HepG2 (cell line): ENCODE measurements around the gene SAE1. TPM values are rescaled to one million over a fixed set of nuclear protein-coding genes. Genes with fewer than 3 reads are reported as not detected.

ENCODE experiments used
- DMAP1 ChIP-seq: IDR thresholded peaks from 2 replicates; pipeline ENCODE4 v1.6.1; 2016
- DR1 ChIP-seq: sonication (generic); formaldehyde crosslinking; IDR thresholded peaks from 2 replicates; pipeline ENCODE4 v1.8.0; 2021; ENCODE audit warnings: mild to moderate bottlenecking, missing genetic modification reagents, inconsistent platforms
- FOXC1 ChIP-seq: sonication (generic); formaldehyde crosslinking; IDR thresholded peaks from 2 replicates; pipeline ENCODE4 v1.8.0; 2022; ENCODE audit warnings: mild to moderate bottlenecking, missing genetic modification reagents, borderline replicate concordance
- GLI4 ChIP-seq: sonication (generic); formaldehyde crosslinking; IDR thresholded peaks from 2 replicates; pipeline ENCODE4 v1.5.1; 2020; ENCODE audit warnings: missing genetic modification reagents, mild to moderate bottlenecking, moderate library complexity, borderline replicate concordance
- HDAC2 ChIP-seq: sonication (generic); formaldehyde crosslinking; IDR thresholded peaks from 2 replicates; pipeline ENCODE4 v1.4.0; 2020; ENCODE audit warnings: missing genetic modification reagents
- HNF1B ChIP-seq: sonication (generic); formaldehyde crosslinking; IDR thresholded peaks from 2 replicates; pipeline ENCODE4 v1.5.1; 2020; ENCODE audit warnings: mild to moderate bottlenecking, moderate library complexity, missing genetic modification reagents
- HOXA3 ChIP-seq: sonication (generic); formaldehyde crosslinking; IDR thresholded peaks from 2 replicates; pipeline ENCODE4 v1.5.0; 2020; ENCODE audit warnings: missing genetic modification reagents
- KLF16 ChIP-seq, 2 experiments: sonication (generic) in 1 of 2; formaldehyde crosslinking in 1 of 2; IDR thresholded peaks; 2 replicates each; pipeline versions ENCODE4 v1.6.1 to v1.8.0; 2016 to 2023; ENCODE audit warnings: missing genetic modification reagents in 2 of 2, missing compliant biosample characterization in 1 of 2
- MIER3 ChIP-seq: IDR thresholded peaks from 2 replicates; pipeline ENCODE4 v1.6.1; 2016; ENCODE audit warnings: missing compliant biosample characterization, borderline replicate concordance
- NR2F2 ChIP-seq: IDR thresholded peaks from 2 replicates; pipeline ENCODE4 v1.6.1; 2012; ENCODE audit warnings: low read depth, inconsistent platforms, borderline replicate concordance
- POGK ChIP-seq: sonication (generic); formaldehyde crosslinking; conservative IDR thresholded peaks from 2 replicates; pipeline ENCODE4 v1.8.0; 2022; ENCODE audit warnings: mild to moderate bottlenecking, moderate library complexity, missing genetic modification reagents
- REXO4 ChIP-seq: sonication (generic); formaldehyde crosslinking; IDR thresholded peaks from 2 replicates; pipeline ENCODE4 v1.8.0; 2022; ENCODE audit warnings: missing genetic modification reagents, mild to moderate bottlenecking, borderline replicate concordance
- SALL2 ChIP-seq: sonication (generic); formaldehyde crosslinking; IDR thresholded peaks from 2 replicates; pipeline ENCODE4 v1.8.1; 2023; ENCODE audit warnings: mild to moderate bottlenecking, missing genetic modification reagents, inconsistent platforms
- SRF ChIP-seq: IDR thresholded peaks from 2 replicates; pipeline ENCODE4 v1.6.1; 2011; ENCODE audit warnings: mild to moderate bottlenecking, low read depth, low read length, moderate library complexity
- TIGD3 ChIP-seq: sonication (generic); formaldehyde crosslinking; IDR thresholded peaks from 2 replicates; pipeline ENCODE4 v1.5.1; 2020; ENCODE audit warnings: mild to moderate bottlenecking, missing genetic modification reagents, borderline replicate concordance
- ZNF354B ChIP-seq: sonication (generic); formaldehyde crosslinking; IDR thresholded peaks from 2 replicates; pipeline ENCODE4 v1.8.0; 2022; ENCODE audit warnings: mild to moderate bottlenecking, missing genetic modification reagents
- ZNF432 ChIP-seq: sonication (generic); formaldehyde crosslinking; IDR thresholded peaks from 2 replicates; pipeline ENCODE4 v1.5.0; 2020; ENCODE audit warnings: missing genetic modification reagents, mild to moderate bottlenecking, borderline replicate concordance
- ZNF441 ChIP-seq: sonication (generic); formaldehyde crosslinking; IDR thresholded peaks from 2 replicates; pipeline ENCODE4 v1.7.0; 2021; ENCODE audit warnings: missing genetic modification reagents, borderline replicate concordance
- ZNF501 ChIP-seq: sonication (generic); formaldehyde crosslinking; IDR thresholded peaks from 2 replicates; pipeline ENCODE4 v1.5.1; 2020; ENCODE audit warnings: mild to moderate bottlenecking, moderate library complexity, missing genetic modification reagents
- ZNF552 ChIP-seq: sonication (generic); formaldehyde crosslinking; IDR thresholded peaks from 2 replicates; pipeline ENCODE4 v1.9.0; 2022; ENCODE audit warnings: missing genetic modification reagents, mild to moderate bottlenecking, borderline replicate concordance
- ZNF619 ChIP-seq: sonication (generic); formaldehyde crosslinking; IDR thresholded peaks from 2 replicates; pipeline ENCODE4 v1.4.0; 2020; ENCODE audit warnings: mild to moderate bottlenecking, missing genetic modification reagents
- ZNF709 ChIP-seq: sonication (generic); formaldehyde crosslinking; IDR thresholded peaks from 2 replicates; pipeline ENCODE4 v1.5.0; 2020; ENCODE audit warnings: mild to moderate bottlenecking, missing genetic modification reagents
- ZNF737 ChIP-seq: sonication (generic); formaldehyde crosslinking; IDR thresholded peaks from 2 replicates; pipeline ENCODE4 v1.5.0; 2020; ENCODE audit warnings: missing genetic modification reagents, mild to moderate bottlenecking, borderline replicate concordance
- ZNF772 ChIP-seq: sonication (generic); formaldehyde crosslinking; IDR thresholded peaks from 2 replicates; pipeline ENCODE4 v1.5.0; 2020; ENCODE audit warnings: mild to moderate bottlenecking, missing genetic modification reagents
- ZNF816 ChIP-seq: sonication (generic); formaldehyde crosslinking; IDR thresholded peaks from 2 replicates; pipeline ENCODE4 v1.8.0; 2022; ENCODE audit warnings: missing genetic modification reagents, mild to moderate bottlenecking, borderline replicate concordance
- polyA plus RNA-seq, 8 experiments: library from polyadenylated mRNA; depleted of rRNA in 3 of 8; stranded (reverse) in 7 of 8; unstranded in 1 of 8; fragments of >200 nt; fragmentation: Illumina TruSeq in 4 of 8; extraction: Trizol in 4 of 8; gene quantifications; 2 replicates each; pipeline versions ENCODE4 v1.2.1 to v1.2.3, GENCODE V29; 2011 to 2016; ENCODE audit warnings: low read depth in 4 of 8, missing spikeins in 1 of 8, mixed read lengths in 1 of 8; ENCODE audit not compliant: insufficient read depth in 1 of 8
- total RNA-seq, 5 experiments: library from RNA; depleted of rRNA; stranded (reverse); fragments of >200 nt; fragmentation: Illumina TruSeq; extraction: Trizol; gene quantifications; 2 replicates each; pipeline ENCODE4 v1.2.3, GENCODE V29; 2016; ENCODE audit warnings: low read depth in 1 of 5

The SAE1 gene
- total and polyA plus RNA-seq, 2 of the 13 experiments (the other 11 are each of a cell fraction or from before 2014, with no cell fraction given): 87.6 to 197 TPM

GRCh38 chr19:47255879-47256692, 125.5 kb downstream of the SAE1 start, which contains the start of gene CCDC9 (continued):
- TF ChIP-seq HNF1B (CRISPR knock-in tag): no peak
- no peak for TF ChIP-seq TIGD3 (CRISPR knock-in tag)
- TF ChIP-seq ZNF432: no peak
- TF ChIP-seq ZNF441: peak; percentile 98
- no peak for TF ChIP-seq ZNF737 (CRISPR knock-in tag)
- peak; percentile 72 for TF ChIP-seq FOXC1
- TF ChIP-seq KLF16 (CRISPR knock-in tag; IDR thresholded peaks at IDR 0.05): peak in 1 of 2 experiments; percentile 49; a peak in 1 of 4 replicates
- TF ChIP-seq SALL2 (CRISPR knock-in tag): 0 out of 2 replicates have a peak, but pooled peaks have one; percentile 37
- peak; percentile 87; the same call in 1 of the 2 replicates for TF ChIP-seq HOXA3
- 0 out of 2 replicates have a peak, but pooled peaks have one; percentile 34 for TF ChIP-seq MIER3
- TF ChIP-seq ZNF709 (CRISPR knock-in tag): peak; percentile 21; the same call in 1 of the 2 replicates
- peak; percentile 84 for TF ChIP-seq ZNF501 (CRISPR knock-in tag)
- TF ChIP-seq ZNF772 (CRISPR knock-in tag): peak; percentile 74; the same call in 1 of the 2 replicates
- TF ChIP-seq GLI4: 0 out of 2 replicates have a peak, but pooled peaks have one; percentile 1
- TF ChIP-seq ZNF552 (CRISPR knock-in tag): peak; percentile 39; the same call in 1 of the 2 replicates
- TF ChIP-seq ZNF619 (CRISPR knock-in tag): no peak
- no peak for TF ChIP-seq ZNF816 (CRISPR knock-in tag)
- no peak for TF ChIP-seq REXO4 (CRISPR knock-in tag)
- TF ChIP-seq DMAP1 (CRISPR knock-in tag): peak; percentile 70
- TF ChIP-seq SRF: peak; percentile 46; the same call in 1 of the 2 replicates
- TF ChIP-seq POGK: peak; percentile 69
- TF ChIP-seq ZNF354B (CRISPR knock-in tag): no peak
- 0 out of 2 replicates have a peak, but pooled peaks have one; percentile 17 for TF ChIP-seq NR2F2
- TF ChIP-seq HDAC2: peak; percentile 50; the same call in 1 of the 2 replicates
- 0 out of 2 replicates have a peak, but pooled peaks have one; percentile 1 for TF ChIP-seq DR1 (CRISPR knock-in tag)
